Tongue (tissue), 2 donors: ENCODE measurements around the gene ODAPH. TPM values are rescaled to one million over a fixed set of nuclear protein-coding genes. Genes with fewer than 3 reads are reported as not detected.
"Not testable (repeated sequence)": the region's sequence is repeated elsewhere in the genome, so short reads cannot be mapped to it uniquely, and the experiment has no call there.

Experiments used
- DNase-seq: peaks from one replicate; pipeline ENCODE4 v3.0.0-alpha.2; 2015
- total RNA-seq: library from RNA; depleted of rRNA; stranded (reverse); fragments of >200 nt; gene quantifications from one replicate; pipeline ENCODE4 v1.2.3, GENCODE V29; 2014

The ODAPH gene, protein sequence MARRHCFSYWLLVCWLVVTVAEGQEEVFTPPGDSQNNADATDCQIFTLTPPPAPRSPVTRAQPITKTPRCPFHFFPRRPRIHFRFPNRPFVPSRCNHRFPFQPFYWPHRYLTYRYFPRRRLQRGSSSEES
- not detected for total RNA-seq

DNA sequence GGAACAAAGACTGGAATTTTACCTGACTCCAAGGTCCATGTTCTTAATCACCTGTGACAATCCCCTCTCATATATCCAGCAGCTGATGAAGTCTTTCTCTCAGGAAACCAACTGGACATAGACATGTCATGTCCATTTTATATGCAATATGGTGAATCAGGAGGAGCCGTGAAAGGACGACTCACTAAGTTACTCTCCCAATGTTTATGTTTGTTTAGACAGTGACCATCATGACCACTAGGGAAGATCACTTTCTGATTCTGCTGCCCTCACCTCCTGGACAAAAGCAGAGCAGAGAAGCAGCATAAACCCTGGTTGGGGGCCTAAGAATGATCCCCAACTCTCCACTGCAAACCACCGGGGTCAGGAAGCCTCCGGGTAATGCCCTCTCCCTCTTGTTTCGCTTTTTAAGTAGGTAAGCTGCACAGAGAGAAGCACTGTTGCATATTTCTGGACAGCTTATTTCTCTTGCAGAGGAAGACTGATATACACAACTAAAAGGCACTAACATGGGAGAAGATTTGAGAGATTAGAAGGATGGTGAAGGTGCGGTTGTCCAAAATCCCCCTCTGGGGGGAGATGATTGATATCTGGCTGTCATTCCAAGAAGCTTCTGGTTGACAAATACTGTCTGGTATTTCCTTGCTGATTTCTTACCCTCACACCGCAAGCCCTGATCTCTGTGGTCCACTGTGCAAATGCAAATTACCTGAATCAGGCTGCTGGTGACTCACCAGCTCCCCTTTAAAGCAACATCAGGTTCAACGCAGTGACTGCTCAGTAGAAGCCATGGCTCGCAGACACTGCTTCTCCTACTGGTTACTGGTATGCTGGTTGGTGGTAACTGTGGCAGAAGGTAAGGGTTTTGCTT is at the start of gene ODAPH:
Gene ODAPH, plus strand, starts transcription at position 773 of the 871 bp plus-strand sequence. Its CDS starts 17 bp downstream, at position 790.
- DNase-seq: no peak

DNA sequence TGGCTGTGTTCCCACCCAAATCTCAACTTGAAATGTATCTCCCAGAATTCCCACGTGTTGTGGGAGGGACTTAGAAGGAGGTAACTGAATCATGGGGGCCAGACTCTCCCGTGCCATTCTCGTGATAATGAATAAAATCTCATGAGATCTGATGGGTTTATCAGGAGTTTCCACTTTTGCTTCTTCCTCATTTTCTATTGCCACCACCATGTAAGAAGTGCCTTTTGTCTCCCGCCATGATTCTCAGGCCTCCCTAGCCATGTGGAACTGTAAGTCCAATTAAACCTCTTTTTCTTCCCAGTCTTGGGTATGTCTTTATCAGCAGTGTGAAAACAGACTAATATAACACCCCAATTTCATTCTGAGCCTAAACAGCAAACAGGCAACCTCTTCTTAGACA is 46.3 kb upstream of the ODAPH start:
- not testable (repeated sequence) for DNase-seq

DNA sequence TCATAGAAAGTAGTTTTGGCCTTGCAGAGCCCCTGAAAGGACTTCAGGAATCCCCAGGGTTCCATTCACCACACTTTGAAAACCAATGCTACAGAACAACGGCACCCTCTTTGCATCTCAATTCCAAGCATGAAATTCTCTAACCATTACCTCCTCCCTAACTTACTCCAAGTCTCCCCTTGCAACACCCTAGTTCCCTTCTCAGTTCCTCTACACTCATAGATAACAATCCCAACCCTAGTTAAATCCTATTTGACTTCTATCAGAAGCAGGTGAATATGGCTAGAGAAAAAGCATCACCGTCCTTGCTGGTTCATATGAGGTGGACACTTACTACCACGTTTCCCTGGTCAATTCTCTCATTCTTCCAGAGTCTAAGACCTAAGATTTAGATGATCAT is 44.0 kb upstream of the ODAPH start:
- no peak for DNase-seq

DNA sequence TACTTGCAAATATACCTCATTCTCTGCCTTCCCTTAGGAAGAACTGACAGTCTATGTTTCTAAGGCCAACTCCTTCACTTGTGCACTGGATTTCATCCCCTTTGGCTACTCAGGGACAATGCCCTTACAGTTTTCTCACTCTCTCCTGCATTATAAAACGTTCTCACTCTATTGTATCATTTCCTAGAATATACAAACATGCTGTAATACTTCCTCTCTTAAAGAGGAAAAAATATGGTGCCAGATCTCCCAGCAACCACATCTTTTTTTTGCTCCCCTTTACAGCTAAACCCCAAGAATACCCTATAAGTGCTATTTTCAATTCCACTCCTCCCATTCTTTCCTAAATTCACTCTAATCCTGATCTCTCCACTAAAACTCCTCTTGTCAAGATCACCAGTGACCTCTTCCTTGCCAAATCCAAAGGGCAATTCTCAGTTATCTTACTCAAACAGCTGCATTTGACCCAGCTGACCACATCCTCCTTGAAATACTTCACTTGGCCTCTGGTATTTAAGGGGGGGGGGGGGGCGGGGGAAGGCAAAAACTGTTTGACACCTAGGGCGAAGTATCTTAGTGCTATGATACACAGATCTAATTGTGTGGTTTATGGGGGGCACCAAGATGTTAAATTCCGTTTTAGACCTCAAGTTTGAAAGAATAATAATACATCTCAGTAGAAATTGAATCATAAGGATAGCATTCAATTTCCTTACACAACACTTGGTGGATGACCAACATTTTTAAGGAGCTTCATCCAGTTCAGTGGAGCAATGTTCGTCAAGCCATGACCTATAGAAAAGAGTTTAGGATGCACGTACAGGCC is 43.3 kb upstream of the ODAPH start:
- DNase-seq: peak; percentile 14

DNA sequence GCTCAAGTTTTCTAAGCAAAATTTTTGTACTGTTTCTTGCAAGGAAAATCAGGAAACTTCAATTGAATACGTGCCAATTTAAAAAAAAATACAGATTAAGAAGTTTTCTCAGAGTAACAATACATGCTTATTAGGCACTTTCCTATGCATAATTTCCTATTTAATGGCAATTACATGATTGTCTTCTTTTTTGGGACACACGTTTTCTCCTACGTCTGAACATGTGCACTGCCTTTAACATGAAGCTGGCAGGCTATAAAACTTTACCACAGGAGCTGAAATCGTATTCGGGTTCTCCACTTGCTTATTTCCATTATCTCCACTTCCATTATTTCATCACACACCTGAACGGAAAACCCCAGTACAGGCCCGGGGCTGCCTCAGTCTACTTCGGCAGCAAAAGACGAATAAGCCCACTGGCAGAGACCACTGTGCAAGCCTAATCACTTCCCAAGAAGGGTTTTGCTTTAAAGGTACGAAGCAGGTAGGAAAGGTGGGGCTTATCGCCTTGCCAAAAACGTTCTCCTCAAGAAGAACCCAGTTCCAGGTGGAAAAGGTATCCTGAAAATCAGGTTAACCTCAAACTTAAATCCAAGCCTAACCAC is 42.2 kb upstream of the ODAPH start:
- no peak for DNase-seq

DNA sequence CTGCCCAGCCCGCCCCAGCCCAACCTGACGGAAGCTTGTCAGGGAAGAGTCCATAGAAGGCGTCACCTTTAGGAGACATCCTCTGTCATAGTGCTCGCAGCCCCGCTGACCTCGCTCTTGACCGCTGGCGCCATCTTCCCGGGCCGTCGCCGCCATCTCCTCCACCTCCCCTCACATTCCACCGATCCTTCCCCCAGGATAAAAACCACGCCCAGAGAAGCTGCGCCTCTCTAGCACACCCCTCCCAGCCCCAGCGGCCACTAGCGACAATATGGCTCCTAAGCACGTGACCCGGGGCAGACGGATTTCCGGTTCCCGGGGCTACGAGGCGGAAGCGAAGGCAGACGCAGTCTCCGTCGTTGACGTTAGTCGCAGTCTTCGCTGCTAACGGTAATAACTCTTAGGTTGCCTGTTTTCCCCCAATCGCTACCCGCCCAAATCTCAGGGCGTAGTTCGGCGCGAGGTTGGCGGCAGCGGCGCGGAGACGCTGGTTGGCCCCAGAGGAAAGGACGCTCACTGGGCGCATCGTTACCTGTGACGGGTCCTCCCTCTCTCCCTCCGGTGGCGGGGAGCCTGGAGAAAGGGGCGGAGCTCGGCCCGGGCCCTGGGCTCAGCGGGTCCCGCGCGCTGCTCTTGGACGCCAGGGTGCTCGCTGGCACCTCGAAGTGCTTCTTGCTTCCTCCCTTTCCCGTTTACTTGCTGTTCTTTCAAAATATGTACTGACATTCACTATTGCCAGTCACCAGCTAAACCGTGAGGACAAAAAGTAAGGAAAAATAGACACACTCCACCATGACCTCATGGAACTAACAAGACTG is 41.5 kb upstream of the ODAPH start, which contains the start of the genes RCHY1 and THAP6:
Gene RCHY1, minus strand, starts transcription at position 273 of the 818 bp plus-strand sequence. Its CDS starts 117 bp downstream, at position 156.
Gene THAP6, plus strand, starts transcription at position 343 of the 818 bp plus-strand sequence. CDS start 980 bp downstream, outside the sequence.
- peak; percentile 99 for DNase-seq

DNA sequence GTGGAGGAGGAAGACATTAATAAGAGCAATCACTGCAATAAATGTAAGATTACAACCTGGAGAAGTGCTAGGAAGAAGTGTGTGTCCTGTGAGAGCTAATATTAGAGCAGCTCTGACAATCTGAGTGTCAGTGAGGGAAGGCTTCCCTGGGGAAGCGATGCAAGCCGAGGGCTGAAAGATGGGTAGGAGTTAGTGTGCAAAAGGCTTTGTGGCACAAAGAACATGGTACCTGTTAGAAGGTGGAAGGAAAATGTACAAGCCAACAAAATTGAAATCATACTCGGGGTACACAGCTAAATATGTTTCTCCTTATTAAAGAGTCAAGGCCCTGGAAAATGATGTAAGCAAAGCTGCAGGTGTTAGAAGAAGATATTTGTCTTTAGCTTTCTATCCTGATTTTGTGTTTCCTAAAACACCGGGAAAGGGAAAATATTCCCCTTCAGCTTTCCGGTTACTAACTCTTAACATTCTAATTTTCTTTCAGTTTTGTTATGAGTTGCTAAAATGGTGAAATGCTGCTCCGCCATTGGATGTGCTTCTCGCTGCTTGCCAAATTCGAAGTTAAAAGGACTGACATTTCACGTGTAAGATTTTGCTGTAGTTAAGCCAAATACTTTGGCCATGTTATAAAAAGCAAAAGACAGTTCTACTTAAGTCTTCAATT is 40.8 kb upstream of the ODAPH start:
- no peak for DNase-seq

DNA sequence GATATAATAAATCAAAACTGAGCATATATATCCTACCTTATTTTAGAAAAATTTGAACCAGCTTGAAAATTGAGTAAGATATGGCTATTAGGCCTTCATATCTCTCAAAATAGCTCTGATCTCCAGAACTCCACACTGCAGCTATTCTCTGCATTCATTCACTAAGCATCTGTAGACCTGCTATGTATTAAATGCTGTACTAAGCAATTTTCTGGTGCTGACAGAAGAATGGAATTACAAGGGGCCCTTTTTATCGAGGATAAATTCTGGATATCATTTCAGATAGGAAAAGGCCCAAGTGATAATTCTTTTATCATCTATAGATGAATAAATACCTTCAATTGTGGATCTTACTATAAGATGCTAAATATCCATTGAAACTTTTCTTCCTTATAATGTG is 39.7 kb upstream of the ODAPH start:
- no peak for DNase-seq

DNA sequence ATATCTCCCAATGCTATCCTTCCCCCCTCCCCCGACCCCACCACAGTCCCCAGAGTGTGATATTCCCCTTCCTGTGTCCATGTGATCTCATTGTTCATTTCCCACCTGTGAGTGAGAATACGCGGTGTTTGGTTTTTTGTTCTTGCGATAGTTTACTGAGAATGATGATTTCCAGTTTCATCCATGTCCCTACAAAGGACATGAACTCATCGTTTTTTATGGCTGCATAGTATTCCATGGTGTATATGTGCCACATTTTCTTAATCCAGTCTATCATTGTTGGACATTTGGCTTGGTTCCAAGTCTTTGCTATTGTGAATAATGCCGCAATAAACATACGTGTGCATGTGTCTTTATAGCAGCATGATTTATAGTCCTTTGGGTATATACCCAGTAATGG is 36.4 kb upstream of the ODAPH start:
- DNase-seq: not testable (repeated sequence)

DNA sequence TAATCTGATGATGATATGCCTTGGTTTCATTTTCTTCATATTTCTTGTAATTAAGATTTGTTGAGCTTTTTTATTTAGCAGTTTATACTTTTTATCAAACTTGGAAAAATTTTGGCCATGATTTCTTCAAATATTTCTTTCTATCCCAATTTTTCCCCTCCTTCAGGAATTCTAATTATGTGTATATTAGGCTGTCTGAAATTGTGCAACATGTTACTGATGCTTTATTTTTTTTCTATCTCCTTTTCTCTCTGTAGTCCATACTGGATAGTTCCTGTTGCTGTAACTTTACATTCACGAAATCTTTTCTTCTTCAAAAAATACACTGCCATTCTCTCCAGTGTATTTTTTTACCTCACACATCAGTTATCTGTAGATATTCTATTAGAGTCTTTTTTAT is 30.8 kb upstream of the ODAPH start:
- no peak for DNase-seq

DNA sequence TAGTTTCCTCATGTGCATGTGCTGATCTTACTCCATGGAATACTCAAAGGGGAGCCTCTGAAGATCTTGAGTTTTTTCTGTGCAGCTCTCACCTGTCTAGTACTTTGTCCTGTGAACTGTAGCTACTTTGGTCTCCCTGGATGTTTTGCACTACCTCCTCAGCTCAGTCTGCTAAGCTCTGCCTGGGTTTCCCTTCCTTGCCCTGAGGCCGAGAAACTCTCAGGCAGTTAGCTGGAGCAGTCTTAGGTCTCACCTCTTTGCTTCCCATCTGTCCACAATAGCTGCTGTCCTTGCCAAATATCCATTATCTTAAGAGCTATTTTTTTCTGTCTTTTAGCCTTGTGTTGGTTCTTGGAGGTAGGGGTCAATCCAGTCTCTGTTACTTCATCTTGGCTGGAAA is 30.0 kb upstream of the ODAPH start:
- DNase-seq: no peak

DNA sequence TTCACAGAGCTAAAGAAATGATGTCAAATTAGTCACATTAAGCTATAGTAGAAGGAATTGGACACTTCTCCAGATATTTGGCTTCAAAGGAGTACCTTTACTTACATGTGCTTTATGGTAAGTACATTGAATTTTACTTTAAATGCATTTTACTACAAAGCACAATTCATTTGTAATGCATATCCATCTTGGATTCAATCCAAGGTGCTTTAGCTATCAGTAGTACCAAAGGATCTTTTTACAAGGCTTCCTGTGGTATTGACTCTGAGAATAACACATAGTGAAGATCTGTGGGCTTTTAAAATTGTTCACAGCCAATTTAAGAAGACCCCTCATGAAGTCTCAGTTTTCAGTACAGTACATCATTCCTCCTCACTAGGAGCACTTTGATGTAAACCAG is 28.4 kb upstream of the ODAPH start:
- DNase-seq: no peak

DNA sequence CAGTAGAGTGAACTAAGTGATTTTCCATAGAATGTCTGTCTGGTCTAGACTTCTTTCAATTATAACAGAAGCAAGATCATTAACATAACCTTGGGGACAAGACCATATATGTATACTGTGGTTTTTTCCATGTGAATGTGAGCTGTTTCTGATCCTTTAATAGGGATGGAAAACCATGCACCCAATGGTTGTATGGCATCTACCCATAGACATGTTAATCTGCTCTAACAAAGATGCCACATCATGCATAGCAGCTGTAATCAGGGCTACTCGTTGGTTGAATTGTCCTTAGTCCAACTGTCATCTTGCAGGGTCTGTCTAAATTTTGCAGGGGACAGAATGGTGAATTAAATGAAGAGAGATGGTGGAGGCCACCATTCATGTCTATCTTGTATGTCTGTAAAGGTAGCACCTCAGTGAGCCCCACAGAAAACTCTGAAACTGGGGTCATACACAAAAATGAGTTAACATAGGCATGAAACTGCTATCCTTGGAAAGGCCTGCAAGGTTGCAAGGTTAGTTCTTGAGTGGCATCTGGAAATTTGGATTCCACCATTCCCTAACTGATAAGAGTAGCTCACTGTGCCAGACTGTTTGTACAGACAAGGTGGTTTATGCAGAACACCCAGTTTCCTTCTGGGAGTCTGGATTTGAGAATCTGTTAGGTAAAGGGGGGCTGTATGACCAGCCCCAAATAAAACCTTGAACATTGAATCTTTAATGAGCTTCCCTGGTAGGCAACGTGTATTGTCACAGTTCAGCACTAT is 25.1 kb upstream of the ODAPH start:
- no peak for DNase-seq

DNA sequence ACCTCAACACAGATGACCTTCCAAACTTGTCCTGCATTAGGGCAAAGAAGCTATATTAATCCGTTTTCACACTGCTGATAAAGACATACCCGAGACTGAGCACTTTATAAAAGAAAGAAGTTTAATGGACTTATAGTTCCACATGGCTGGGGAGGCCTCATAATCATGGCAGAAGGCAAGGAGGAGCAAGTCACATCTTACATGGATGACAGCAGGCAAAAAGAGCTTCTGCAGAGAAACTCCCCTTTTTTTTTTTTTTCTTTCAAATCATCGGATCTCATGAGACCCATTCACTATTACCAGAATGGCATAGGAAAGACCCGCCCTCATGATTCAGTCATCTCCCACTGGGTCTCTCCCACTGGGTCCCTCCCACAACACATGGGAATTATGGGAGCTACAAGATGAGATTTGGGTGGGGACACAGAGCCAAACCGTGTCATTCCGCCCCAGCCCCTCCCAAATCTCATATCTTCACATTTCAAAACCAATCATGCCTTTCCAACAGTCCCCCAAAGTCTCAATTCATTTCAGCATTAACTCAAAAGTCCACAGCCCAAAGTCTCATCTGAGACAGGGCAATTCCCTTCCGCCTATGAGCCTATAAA is 24.2 kb upstream of the ODAPH start:
- not testable (repeated sequence) for DNase-seq

DNA sequence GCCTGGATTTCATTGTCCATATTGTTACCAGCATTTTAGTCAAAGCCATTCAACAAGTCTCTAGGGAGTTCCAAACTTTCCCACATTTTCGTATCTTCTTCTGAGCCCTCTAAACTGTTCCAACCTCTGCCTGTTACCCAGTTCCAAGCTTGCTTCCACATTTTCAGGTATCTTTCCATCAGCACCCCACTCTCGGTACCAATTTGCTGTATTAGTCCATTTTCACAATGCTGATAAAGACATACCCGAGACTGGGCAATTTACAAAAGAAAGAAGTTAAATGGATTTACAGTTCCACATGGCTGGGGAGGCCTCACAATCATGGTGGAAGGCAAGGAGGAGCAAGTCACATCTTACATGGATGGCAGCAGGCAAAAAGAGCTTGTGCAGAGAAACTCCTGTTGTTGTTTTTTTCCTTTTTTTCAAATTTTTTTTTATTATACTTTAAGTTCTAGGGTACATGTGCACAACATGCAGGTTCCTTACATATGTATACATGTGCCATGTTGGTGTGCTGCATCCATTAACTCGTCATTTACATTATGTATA is 22.5 kb upstream of the ODAPH start:
- not testable (repeated sequence) for DNase-seq

DNA sequence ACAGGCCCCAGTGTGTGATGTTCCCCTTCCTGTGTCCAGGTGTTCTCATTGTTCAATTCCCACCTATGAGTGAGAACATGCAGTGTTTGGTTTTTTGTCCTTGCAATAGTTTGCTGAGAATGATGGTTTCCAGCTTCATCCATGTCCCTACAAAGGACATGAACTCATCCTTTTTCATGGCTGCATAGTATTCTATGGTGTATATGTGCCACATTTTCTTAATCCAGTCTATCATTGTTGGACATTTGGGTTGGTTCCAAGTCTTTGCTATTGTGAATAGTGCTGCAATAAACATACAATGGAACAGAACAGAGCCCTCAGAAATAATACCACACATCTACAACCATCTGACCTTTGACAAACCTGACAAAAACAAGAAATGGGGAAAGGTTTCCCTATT is 21.9 kb upstream of the ODAPH start:
- not testable (repeated sequence) for DNase-seq

DNA sequence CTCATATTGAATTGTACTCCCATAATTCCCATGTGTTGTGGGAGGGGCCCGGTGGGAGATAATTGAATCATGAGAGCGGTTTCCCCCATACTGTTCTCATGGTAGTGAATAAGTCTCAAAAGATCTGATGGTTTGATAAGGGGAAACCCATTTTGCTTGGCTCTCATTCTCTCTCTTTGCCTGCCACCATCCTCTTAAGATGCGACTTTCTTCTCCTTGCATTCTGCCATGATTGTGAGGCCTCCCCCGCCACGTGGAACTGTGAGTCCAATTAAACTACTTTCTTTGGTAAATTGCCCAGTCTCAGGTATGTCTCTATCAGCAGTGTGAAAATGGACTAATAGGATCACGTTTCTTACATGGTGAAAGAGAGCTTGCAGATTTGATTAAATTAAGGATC is 18.6 kb upstream of the ODAPH start:
- not testable (repeated sequence) for DNase-seq

DNA sequence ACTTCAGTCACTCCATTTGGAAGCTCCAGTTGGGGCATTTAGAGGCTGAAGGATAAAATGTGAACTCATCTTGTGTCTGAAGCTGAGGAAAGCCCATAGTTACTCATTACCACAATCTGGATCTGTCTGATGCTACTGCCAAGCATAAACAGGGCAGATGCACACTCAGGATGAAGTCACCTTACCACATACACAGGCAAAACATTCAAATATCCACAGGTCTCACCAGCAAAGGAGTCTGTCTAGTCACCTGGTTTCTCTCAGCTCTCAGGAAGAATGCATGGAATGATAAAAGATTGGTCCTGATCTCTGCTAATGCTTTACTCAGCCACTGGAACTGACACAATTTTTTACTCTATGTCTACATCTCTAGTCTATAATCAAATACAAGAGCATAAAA is 13.0 kb upstream of the ODAPH start:
- no peak for DNase-seq

DNA sequence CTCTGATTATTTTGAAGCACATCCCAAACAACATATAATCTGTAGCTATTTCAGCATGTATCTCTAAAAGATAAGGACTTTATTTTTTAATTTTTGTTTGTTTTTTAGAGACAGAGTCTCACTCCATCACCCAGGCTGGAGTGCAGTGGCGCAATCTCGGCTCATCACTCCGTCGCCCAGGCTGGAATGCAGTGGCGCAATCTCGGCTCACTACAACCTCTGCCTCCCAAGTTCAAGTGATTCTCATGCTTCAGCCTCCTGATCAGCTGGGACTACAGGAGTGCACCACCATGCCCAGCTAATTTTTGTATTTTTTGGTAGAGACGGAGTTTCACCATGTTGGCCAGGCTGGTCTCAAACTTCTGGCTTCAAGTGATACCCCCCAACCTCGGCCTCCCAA is 11.6 kb upstream of the ODAPH start:
- DNase-seq: not testable (repeated sequence)
